Stimulated activated CD8-positive, alpha-beta memory T cell treated with anti-CD3 and anti-CD28 coated beads, Interleukin-2, amount 100 ng/mL, for 1 hour (primary cell): ENCODE measurements around the gene RALGAPA2.

Experiments used
- DNase-seq, 2 donors: peaks; one replicate each; pipeline ENCODE4 v3.0.0-alpha.2; 2020; ENCODE audit warnings: low read depth in 2 of 2

RALGAPA2 gene

DNA sequence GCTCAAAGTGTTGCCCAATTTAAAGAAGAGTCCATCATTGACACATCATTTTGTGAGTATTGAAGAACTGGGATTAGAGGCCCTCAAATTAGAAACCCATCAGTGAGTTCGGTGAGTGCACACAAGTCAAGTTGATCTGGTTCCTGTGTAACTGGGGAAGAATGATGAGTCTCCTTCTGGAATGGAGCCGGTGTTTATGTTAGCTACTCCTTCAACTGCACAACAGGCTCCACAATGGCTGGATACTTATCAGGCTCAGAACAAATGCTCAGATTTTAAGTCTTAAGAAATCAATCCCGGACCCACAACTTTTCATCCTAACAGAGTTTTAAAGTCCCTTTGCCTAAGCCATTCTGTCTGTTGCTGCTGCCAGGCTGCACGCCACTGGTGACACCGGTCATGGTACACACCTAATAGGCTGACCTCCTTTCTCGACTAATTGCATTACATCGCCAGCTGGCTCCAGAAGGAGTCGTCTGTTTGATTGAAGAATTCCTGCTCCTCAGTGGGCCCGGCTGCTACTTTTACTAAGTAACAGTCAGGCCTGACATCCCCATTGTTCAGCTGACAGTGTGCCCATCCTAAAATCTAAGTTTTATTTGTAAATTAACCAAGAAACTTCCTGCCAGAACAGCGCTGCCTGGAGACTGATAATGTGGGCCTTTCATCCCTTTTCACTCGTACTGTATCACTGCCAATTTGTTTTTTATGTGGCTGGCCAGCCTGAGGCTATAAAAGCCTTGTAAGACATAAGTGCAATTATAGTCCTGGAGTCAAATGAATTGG, 214.2 kb downstream of the RALGAPA2 start:
- no peak for DNase-seq

DNA sequence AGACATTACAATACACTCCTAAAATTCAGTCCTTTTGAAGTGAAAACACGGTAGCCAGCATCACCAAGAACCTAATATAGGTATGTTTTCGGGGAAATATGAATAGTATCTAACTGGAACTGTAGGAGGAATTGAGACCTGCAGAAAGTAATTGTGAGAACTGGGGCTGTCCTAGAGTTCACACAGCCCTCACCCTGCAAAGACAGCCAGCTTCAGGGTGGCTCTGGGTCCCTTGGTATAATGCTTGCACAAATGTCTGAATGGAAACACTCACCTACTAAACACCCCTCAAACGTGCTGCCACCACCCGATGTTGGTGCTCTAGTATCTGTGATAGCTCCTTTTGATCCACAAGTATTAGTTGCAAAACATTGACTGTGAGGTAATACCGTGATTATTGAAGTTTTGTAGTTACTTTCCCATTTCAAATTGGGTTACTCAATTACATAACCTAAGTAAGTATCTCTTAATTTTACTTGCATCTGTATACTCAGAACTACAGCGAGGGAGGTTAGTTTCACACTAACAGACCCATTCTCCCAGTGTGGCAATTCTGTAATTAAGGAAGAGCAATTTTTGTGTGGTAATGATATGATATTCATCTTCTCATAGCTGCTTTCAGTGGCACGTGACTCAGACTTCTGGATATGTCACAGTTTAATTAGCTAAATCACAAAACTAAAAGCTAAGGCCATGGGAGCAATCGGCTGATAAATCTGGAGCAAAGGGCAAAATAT, 215.0 kb downstream of the RALGAPA2 start:
- DNase-seq = no peak

DNA sequence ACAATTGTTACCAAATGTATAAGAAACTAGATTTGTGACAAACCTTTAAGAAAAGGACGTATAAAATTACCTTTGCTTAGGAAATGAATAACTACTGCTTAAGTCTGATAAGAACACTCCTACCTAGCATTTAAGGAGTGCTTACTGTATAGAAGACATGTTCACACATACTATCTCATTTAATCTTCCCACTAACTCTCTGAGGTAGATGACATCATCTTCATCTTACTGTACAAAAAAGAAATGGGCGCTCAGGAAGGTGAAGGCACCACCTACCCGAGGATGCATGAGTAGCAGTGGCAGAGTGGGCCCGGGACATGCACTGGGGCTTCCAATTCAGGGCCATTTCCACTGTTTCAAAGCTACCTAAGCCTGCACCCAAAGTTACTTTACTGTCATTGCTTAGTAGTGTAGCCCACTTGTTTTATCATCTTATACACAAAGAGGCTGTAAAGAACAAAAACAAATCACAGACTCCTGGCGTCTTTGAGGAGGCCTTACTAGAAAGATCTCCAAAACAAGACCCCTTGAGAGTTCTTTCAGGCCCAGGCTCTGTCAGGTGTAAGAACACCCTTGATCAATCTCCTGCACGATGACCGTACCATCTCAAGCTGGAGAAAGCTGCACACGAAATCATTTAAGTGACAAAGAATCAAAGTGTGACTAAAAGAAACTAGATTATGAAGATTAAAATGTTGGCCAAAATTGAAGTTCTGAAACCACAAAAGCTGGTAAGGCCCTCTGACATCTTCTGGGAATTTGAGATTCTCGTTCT, 216.5 kb downstream of the RALGAPA2 start:
- no peak for DNase-seq

DNA sequence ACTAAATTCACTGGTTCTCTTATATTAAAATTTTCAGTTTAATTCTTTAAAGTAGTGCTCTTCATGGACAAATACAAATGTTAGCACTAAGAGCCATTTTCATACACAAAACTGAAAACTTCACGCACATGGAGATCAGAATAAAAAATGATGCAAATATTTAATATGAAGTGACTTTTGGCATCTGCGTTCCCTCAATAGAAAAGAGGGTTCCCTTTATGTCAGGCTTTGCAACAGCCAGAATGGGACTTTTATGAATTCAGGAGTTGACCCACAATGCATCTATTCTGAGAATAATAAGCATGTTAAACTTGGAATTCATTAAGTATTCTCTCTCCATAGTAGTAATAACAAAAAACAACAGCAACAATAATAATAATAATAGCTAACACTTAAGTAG, 218.7 kb downstream of the RALGAPA2 start:
- DNase-seq = no peak

DNA sequence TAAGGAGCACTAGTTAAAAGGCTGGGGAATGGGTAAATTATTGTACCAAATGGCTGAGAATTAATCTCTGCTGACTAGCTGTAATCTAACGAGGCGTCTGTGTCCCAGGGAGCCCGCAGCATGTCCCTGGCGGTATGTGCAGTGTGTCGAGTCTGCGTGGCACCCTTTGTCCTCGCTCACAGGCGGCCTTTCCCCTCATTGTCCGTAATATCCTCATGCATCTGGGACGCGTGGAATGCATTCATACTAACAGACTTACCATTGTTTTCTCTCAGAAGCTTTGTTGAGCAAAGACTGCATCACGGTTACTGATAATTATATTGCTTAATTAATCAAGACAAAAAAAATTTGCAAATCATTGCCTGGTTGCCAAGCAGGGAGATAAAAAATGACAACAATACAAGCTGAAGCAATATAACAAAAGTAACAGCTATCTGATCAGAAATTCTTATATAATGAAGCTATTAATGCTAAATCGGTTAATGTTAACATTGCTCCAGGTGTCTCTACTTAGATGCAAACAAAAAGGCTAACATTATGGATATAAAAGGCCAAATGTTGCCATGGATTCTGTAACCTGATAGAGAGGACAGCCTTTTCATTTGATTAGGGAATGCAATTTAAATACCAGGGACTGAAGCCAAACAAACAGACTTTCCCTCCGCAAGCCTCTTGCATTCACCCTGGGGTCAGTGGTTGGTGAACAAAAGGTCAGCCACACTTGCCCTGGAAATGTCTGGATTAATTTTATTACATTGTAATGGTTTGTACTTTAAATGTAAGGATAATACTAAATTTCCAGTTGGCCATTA, 219.7 kb downstream of the RALGAPA2 start:
- no peak for DNase-seq

DNA sequence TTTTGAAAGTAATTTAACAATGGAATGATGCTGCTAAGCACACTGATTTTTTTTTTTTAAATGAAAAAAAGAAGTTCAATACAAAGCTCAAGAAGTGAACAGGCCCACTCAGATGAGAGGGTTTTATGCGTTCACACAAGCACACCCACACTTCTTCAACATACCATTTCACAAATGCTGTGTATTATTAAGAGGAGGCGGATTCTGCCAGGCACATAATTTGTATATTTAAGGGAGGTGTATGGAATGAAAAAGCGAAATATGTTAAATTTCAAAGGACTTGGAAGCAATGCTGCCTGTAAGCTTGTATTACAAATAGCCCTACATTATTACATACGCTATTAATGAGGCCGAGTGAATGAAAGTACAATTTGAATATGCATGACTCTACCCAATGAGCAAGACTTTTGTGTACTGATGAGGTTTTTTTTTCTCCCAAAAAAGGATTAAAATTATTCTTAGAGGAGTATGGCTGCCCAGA, 220.6 kb downstream of the RALGAPA2 start:
- no peak for DNase-seq

DNA sequence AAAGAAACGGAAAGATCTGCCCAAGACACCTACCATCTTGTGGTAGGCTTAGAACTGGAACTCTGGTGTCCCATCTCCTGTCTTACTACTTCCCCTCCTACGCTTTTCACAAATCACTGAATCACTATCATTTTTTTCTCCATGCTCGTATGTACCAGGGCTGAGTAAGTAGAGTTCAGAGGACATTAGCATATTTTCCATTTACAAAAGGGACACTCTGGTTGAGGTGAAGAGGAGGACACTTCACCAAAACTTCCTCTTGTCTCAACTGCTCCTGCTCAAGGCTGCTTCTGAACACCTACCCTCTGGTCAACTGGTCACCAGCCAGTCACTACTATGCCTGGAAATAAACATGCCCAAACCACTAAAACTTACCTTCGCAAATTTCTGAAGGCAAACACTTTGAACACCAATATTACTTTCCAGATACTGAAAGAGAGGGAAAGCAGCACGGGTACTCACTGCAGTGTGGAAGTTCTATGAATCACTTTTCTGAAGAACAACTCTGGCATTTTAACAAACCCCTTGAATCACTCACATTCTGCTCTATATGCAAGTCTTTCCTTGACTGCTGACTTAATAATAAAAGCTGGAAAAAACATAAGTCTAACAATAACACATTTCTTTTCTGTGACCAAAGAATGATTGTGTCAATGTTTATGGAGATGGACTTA, 221.2 kb downstream of the RALGAPA2 start:
- DNase-seq = no peak

DNA sequence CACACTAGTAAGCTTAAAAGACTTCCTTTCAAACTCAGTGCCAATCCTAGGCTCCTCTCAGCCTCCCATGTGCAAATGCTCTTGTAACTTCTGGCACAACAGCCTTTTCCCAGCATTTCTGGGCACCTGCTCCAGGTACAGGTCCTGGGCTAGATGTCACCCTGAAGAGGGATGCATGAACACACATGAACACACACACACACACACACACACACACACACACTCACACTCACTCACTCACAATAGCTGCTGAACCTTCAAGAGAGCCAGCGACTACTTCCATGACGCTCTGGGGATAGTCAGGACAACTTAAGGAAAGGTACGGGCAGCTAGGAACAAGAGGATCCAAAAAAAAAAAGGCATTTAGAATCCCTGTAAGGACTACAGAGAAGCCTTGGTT, 221.8 kb downstream of the RALGAPA2 start:
- DNase-seq = no peak

DNA sequence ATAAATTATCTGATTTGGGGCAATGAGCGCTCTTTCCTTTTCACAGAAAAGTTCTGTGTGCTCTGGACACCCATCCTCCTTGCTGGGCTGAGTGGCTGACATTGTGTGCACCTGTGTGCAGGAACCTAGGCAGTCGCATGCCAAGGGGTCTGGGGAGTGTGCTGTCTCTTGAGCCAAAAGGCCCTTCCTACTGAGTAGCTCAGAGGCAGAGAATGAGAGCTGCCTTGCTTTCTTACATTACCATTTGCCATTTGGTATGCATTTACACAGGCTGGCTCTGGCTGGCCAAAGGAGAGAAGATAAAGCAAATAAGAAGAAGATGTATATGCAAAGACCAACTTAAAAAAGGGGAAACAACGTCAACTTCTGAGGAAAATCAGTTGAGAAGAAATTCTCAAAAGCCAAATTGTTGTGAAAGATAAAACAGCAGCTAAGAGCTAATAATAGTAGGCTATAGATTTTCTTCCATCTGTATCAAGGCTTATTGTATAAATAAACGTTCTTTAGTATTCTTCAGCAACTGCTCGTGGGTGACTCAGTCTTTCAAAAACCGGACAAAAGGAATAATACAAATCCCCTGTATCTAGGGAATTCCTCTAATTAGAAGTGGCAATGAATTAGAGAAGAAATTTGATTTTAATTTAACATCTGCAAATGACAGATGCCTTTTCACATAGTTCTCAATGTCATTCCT, 222.6 kb downstream of the RALGAPA2 start:
- no peak for DNase-seq

DNA sequence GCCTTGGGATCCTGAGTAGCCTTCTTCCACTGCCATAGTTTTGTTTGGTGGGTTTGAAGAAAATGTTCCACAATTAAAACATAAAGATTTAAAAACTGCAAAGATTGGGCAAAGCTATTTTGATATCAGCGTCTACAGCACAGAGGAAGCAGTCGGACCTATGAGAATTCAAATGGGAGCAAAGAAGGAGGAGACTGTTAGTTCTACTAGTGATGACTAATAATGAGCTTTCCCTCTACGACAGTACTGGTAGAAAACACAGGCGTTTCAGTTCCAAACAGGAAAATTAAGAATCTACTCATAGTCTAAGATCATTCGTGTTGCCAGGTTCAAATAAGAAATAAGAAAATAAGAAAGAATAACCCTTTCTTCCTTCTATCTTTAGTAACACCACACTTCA, 223.4 kb downstream of the RALGAPA2 start:
- DNase-seq = no peak

DNA sequence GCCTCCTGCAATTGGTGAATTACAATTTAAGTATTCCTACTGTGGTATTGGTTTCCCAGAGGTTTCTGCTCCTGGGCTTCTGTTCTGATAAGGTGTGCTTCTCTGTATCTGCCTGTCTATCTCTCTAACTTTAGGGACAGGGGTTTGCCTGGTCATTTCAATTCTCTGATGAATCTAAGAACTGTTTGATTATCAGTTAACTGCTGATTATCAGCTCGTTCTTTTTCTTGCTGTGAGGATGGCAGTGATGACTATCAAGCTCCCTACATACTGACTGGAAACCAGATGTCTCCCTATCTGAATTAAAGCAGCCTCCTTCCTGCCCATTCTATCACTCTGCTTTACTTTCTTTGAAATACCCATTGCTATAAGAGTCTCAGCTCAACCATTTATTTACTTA, 224.1 kb downstream of the RALGAPA2 start:
- no peak for DNase-seq

DNA sequence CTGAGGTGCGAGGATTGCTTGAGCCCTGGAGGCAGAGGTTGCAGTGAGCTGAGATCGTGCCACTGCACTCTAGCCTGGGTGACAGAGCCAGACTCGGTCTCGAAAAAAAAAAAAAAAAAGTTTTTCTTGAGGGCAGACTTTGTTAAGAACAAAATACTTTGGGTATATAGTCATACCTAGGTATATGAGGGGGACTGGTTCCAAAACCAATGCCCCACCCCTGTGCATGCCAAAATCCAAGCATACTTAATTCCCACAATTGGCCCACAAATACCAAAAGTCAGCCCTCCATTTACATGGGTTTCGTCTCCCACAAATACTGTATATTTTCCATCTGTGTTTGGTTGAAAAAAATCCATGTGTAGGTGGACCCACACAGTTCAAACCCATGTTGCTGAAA, 224.6 kb downstream of the RALGAPA2 start:
- no peak for DNase-seq

DNA sequence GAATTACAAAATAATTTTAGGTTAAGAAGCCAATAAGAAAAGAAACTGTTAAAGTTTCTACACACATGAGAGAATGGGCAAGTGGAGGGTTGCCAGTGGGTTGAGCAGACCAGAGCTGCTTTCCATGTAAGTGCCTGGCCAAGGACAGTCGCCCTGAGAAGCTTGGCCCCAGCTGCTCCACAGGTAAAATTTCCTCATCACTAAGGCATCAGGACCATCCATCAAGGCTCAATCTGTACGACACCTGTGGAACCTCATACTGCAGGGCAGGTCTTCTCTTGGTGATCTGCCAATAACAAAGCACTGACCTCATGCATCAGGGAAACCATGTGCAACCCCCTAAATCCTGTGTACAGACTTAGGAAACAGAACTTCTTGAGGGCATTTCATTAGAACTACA, 229.1 kb downstream of the RALGAPA2 start:
- no peak for DNase-seq

DNA sequence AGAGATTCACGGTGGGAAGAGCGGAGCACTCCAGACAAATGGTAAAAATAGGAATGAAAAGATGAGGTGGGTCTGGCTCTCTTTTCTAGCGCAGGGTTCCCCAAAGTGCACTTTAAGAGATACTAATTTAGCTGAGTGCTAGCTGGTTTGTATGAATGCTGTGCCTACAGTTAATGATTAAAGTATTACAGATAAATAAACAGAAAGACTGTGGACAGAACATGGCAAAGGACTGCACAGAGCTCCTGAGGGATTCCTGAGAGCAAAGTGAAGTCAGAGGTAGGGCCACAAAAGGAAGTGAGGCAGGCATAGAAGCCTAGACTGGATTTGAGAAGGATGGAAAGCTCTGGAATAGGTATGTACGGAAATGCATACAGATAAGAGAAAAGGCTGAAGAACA, 230.0 kb downstream of the RALGAPA2 start:
- DNase-seq = no peak

DNA sequence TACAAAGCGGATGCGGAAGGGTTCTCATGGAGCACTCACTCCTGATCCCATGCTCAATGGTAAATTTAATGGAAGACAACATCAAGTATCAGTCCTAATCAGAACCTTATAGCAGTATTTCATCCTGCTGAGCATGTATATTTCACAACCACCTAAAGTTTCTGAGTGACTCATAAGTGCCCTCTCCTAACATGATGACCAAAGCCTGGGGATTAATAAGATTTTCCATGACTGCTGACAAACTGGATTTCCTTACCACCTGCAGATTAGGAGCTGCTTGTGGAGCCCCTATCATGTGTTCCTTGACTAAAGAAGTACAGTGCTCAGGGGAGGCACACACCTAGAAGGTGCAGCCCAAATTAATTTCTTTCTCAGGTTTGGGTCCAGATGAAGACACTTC, 231.8 kb downstream of the RALGAPA2 start:
- no peak for DNase-seq

DNA sequence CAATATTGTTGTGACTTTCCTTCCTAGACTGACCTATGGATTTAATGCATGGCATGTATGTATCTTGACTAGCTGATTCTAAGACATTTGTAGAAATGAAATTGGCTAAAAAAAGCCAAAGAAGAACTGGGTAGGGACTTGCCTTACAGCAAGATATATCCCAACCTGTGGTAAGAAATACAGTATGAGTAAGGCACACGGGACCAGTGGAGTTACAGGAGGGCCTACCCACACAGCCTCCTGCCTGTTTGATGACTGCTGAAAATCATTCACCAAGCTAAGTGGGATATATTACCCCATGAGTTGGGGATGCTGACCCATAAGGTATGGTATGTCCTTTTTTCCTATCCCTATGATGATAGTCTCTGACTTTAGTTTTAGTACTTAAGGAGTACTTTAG, 232.3 kb downstream of the RALGAPA2 start:
- DNase-seq = no peak

DNA sequence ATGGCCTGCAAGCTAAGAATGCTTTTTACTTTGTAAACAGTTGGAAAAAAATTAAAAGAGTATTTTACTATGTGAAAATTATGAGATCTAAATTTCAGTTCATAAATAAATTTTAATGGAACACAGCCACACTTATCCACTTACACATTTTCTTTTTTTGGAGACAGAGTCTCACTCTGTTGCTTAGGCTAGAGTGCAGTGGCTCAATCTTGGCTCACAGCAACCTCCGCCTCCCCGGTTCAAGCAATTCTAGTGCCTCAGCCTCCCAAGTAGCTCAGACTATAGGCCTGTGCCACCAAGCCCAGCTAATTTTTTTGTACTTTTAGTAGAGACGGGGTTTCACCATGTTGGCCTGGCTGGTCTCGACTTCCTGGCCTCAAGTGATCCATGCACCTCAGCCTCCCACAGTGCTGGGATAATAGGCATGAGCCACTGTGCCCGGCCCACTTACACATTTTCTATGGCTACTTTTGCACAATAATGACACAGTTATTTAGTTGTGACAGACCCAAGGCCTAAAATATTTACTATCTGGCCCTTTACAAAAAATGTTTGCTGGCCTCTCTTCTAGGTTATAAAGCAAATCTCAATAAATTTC, 234.9 kb downstream of the RALGAPA2 start:
- DNase-seq = no peak

DNA sequence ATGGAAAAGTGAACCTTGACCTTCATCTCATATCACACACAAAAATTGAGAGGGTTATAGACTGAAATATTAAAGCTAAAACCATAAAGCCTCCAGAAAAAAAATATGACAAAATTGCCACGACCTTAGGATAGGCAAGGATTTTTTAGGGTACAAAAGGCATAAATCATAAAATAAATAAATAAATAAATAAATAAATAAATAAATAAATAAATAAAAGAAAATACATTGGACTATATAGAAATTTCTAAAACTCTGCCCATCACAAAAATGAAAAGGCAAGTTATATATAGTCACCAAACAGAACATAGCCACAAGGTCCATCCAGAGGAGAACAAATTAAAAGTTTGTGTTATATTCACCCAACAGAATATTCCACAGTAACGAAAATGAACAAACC, 235.9 kb downstream of the RALGAPA2 start:
- DNase-seq = no peak

DNA sequence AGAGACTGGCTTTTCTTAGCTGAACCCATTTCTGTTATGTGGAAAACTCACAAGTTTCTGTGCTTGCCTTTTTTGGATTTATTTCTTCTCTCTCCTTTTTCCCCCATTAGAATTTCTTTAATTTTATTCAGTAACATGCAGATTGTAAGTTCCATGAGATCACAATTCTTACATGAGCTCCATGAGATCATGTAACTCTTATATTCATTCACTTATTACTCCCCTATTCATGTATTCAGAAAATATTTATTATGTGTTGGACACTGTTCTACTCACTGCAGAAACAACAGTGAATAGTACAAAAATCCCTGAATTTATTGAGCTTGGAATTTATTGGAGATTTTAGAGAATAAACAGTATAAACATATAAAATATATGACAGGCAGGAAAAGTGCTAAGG, 238.8 kb downstream of the RALGAPA2 start:
- DNase-seq = no peak

DNA sequence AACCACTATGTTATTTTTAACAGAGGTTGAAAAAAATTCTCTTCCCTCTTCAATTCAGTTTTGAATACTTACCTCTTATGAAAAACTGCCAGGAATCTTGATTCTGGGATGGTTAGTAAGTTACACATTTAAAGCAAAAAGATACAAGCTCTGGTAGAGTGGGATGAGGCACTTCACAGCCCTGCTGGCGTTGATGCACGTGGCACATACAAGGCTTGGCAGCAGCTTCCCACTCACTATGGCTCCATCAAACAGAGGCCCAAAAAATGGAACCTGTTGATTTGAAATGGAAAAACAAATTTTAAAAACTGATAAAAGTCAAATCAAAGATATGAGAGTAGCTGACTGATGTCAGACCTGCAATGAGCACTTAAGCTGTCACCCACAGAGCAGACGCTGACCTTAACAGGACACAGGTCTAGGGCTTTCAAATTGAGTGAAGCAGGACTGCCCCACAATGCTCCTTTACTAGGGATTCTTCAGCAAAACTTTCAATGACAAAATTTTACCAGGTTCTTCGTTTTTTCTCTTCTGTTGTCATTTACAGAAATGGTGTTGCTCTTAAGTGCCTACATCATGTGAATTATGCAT, 239.7 kb downstream of the RALGAPA2 start:
- DNase-seq = no peak
